ENCODE measurements around the gene KCNN1. TPM values are rescaled to one million over a fixed set of nuclear protein-coding genes. Genes with fewer than 3 reads are reported as not detected.

KCNN1 gene
- total and polyA plus RNA-seq, 2 of the 13 experiments (the other 11 are each of a cell fraction or from before 2014, with no cell fraction given), result 0.04 TPM; not detected in 1

DNA sequence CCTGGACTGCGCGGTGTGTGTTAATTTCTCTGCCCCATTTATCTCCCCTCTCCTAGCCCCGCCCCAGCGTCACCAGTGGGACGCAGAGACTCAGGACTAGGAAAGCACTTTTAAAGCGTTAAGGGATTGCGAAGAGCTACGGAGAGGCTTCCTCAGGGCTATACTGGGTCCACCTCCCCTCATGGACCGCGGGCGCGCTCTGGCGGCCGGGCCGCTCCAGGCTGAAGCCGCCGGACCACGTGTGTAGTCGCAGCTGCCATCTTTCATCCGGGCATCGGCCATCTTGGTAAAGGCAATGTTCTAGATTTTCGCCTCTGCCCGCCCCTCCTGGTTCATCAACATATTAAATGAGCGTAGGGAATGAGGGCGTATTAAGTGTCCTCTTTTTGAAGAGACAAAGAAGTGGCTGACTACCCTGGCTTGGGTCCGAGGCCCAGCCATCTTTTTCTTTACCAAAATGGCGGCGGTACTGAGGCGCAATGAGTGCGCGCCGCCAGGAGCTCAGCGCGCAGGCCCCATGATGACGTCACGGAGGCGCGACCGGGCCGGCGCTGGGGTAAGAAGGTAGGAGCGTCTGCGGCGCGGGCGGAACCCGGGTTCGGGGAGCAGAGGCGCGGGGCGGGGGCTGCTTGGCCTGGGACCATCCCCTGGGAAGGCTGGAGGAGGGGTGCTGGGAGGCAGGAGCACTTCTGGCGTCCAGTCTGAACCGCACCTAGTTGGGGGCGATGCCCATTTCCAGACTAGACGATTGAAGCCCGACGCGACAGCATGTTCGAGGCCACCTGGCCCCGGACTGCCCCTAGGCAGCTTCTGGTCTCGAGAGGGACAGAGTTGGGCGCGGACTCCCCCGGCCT is 34.2 kb upstream of the KCNN1 start, which contains the start of gene CCDC124 (continued):
- TF ChIP-seq, protein P1, sequence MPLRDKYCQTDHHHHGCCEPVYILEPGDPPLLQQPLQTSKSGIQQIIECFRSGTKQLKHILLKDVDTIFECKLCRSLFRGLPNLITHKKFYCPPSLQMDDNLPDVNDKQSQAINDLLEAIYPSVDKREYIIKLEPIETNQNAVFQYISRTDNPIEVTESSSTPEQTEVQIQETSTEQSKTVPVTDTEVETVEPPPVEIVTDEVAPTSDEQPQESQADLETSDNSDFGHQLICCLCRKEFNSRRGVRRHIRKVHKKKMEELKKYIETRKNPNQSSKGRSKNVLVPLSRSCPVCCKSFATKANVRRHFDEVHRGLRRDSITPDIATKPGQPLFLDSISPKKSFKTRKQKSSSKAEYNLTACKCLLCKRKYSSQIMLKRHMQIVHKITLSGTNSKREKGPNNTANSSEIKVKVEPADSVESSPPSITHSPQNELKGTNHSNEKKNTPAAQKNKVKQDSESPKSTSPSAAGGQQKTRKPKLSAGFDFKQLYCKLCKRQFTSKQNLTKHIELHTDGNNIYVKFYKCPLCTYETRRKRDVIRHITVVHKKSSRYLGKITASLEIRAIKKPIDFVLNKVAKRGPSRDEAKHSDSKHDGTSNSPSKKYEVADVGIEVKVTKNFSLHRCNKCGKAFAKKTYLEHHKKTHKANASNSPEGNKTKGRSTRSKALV (CRISPR knock-in tag; IDR thresholded peaks at IDR 0.05), result peak; percentile 67; the same call in 1 of the 2 replicates
- TF ChIP-seq ZNF768 (CRISPR knock-in tag; IDR thresholded peaks at IDR 0.05), result no peak; the same call in 1 of the 2 replicates
- TF ChIP-seq GABPB1 (CRISPR knock-in tag; IDR thresholded peaks at IDR 0.05), result peak; percentile 90
- TF ChIP-seq, protein P2, sequence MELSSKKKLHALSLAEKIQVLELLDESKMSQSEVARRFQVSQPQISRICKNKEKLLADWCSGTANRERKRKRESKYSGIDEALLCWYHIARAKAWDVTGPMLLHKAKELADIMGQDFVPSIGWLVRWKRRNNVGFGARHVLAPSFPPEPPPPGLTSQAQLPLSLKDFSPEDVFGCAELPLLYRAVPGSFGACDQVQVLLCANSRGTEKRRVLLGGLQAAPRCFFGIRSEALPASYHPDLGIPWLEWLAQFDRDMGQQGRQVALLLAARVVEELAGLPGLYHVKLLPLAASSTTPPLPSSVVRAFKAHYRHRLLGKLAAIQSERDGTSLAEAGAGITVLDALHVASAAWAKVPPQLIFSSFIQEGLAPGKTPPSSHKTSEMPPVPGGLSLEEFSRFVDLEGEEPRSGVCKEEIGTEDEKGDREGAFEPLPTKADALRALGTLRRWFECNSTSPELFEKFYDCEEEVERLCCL (CRISPR knock-in tag; IDR thresholded peaks at IDR 0.05; ENCODE audit: borderline replicate concordance), result no peak
- no peak for TF ChIP-seq ZNF101 (CRISPR knock-in tag; IDR thresholded peaks at IDR 0.05; ENCODE audit: borderline replicate concordance, low read depth)
- TF ChIP-seq SATB2 (CRISPR knock-in tag; IDR thresholded peaks at IDR 0.05), result no peak
- TF ChIP-seq, protein P3, sequence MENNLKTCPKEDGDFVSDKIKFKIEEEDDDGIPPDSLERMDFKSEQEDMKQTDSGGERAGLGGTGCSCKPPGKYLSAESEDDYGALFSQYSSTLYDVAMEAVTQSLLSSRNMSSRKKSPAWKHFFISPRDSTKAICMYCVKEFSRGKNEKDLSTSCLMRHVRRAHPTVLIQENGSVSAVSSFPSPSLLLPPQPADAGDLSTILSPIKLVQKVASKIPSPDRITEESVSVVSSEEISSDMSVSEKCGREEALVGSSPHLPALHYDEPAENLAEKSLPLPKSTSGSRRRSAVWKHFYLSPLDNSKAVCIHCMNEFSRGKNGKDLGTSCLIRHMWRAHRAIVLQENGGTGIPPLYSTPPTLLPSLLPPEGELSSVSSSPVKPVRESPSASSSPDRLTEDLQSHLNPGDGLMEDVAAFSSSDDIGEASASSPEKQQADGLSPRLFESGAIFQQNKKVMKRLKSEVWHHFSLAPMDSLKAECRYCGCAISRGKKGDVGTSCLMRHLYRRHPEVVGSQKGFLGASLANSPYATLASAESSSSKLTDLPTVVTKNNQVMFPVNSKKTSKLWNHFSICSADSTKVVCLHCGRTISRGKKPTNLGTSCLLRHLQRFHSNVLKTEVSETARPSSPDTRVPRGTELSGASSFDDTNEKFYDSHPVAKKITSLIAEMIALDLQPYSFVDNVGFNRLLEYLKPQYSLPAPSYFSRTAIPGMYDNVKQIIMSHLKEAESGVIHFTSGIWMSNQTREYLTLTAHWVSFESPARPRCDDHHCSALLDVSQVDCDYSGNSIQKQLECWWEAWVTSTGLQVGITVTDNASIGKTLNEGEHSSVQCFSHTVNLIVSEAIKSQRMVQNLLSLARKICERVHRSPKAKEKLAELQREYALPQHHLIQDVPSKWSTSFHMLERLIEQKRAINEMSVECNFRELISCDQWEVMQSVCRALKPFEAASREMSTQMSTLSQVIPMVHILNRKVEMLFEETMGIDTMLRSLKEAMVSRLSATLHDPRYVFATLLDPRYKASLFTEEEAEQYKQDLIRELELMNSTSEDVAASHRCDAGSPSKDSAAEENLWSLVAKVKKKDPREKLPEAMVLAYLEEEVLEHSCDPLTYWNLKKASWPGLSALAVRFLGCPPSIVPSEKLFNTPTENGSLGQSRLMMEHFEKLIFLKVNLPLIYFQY (CRISPR knock-in tag; IDR thresholded peaks at IDR 0.05; ENCODE audit: borderline replicate concordance), result peak; percentile 66
- TF ChIP-seq ZNF615 (CRISPR knock-in tag; IDR thresholded peaks at IDR 0.05; ENCODE audit: borderline replicate concordance), result no peak
- TF ChIP-seq ZSCAN22 (CRISPR knock-in tag; IDR thresholded peaks at IDR 0.05), result no peak
- TF ChIP-seq ATF7-NPFF (CRISPR knock-in tag; IDR thresholded peaks at IDR 0.05; ENCODE audit: low read depth), result no peak
- peak; percentile 18 for TF ChIP-seq TEAD3 (CRISPR knock-in tag; optimal IDR thresholded peaks at IDR 0.05; ENCODE audit: borderline replicate concordance)
- TF ChIP-seq ZNF256 (CRISPR knock-in tag; conservative IDR thresholded peaks at IDR 0.05), result no peak
- TF ChIP-seq SMARCE1 (IDR thresholded peaks at IDR 0.05; ENCODE audit: borderline replicate concordance), result no peak
- TF ChIP-seq, protein P4, sequence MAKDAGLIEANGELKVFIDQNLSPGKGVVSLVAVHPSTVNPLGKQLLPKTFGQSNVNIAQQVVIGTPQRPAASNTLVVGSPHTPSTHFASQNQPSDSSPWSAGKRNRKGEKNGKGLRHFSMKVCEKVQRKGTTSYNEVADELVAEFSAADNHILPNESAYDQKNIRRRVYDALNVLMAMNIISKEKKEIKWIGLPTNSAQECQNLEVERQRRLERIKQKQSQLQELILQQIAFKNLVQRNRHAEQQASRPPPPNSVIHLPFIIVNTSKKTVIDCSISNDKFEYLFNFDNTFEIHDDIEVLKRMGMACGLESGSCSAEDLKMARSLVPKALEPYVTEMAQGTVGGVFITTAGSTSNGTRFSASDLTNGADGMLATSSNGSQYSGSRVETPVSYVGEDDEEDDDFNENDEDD (CRISPR knock-in tag; IDR thresholded peaks at IDR 0.05; ENCODE audit: borderline replicate concordance), result peak; percentile 35; the same call in 1 of the 2 replicates
- TF ChIP-seq POLR2G (IDR thresholded peaks at IDR 0.05; ENCODE audit: low read depth, low read length), result peak; percentile 88
- TF ChIP-seq, protein P5, sequence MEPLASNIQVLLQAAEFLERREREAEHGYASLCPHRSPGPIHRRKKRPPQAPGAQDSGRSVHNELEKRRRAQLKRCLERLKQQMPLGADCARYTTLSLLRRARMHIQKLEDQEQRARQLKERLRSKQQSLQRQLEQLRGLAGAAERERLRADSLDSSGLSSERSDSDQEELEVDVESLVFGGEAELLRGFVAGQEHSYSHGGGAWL (CRISPR knock-in tag; IDR thresholded peaks at IDR 0.05), result peak; percentile 87; the same call in 1 of the 2 replicates
- no peak for TF ChIP-seq SYNCRIP (IDR thresholded peaks at IDR 0.05; ENCODE audit: insufficient read depth, low read depth, low read length)
- no peak for TF ChIP-seq REXO4 (CRISPR knock-in tag; IDR thresholded peaks at IDR 0.05; ENCODE audit: borderline replicate concordance)
- 0 out of 2 replicates have a peak, but pooled peaks have one; percentile 63 for TF ChIP-seq CBX5 (CRISPR knock-in tag; IDR thresholded peaks at IDR 0.05; ENCODE audit: borderline replicate concordance)
- TF ChIP-seq ZNF83 (CRISPR knock-in tag; IDR thresholded peaks at IDR 0.05; ENCODE audit: borderline replicate concordance), result no peak; the same call in 1 of the 2 replicates
